Nephron progenitor cell (in vitro differentiated cells): ENCODE data around the gene PCNX2.
A peak's percentile ranks its signal among the peaks of the same experiment; 100 is the strongest.

Experiments
- DNase-seq: peaks from one replicate; pipeline ENCODE4 v3.0.0; 2021
- H3K27ac Mint-ChIP-seq: 2 replicates; pipeline ENCODE4 v1.8.0; 2021; ENCODE audit warnings: mild to moderate bottlenecking, moderate library complexity, mixed read lengths
- H3K27me3 Mint-ChIP-seq: 2 replicates; pipeline ENCODE4 v1.8.0; 2021; ENCODE audit warnings: mild to moderate bottlenecking, low read depth, mixed read lengths; ENCODE audit not compliant: poor library complexity
- H3K36me3 Mint-ChIP-seq: 2 replicates; pipeline ENCODE4 v1.8.0; 2021; ENCODE audit warnings: low read depth, mixed read lengths
- H3K4me1 Mint-ChIP-seq: 2 replicates; pipeline ENCODE4 v1.8.0; 2021; ENCODE audit warnings: mixed read lengths
- H3K4me3 Mint-ChIP-seq: 2 replicates; pipeline ENCODE4 v1.8.0; 2021; ENCODE audit warnings: mild to moderate bottlenecking, moderate library complexity, mixed read lengths
- H3K9me3 Mint-ChIP-seq: 2 replicates; pipeline ENCODE4 v1.8.0; 2021; ENCODE audit warnings: mild to moderate bottlenecking, moderate library complexity, mixed read lengths
- CTCF ChIP-seq: fragments of 200-600 bp; sonication (generic); IDR thresholded peaks from 2 replicates; pipeline ENCODE4 v1.5.0; 2021; ENCODE audit warnings: antibody characterized with exemption

PCNX2 gene

GRCh38 chr1:233020426-233020825 is 275.1 kb downstream of the PCNX2 start:
- no peaks in the 10 kb centered on the region for H3K9me3 Mint-ChIP-seq

GRCh38 chr1:233019778-233020325 is 275.7 kb downstream of the PCNX2 start:
- Mint-ChIP-seq H3K9me3 (no peaks in the 10 kb centered on the region), H3K4me1 (peaks cover 46% of the 10 kb centered on the region), H3K36me3 (peaks cover 4% of the 10 kb centered on the region), H3K4me3 (no peak overlapping the region), H3K27ac (peak overlapping the region; percentile 12), H3K27me3 (peaks cover 3% of the 10 kb centered on the region)
- no peak for TF ChIP-seq CTCF
- no peak for DNase-seq

More at GRCh38 chr1:233020426-233020825, 275.1 kb downstream of the PCNX2 start:
- no peak for DNase-seq
- no peak for TF ChIP-seq CTCF
- Mint-ChIP-seq H3K4me3 (no peak overlapping the region), H3K27me3 (peaks cover 3% of the 10 kb centered on the region), H3K36me3 (peaks cover 4% of the 10 kb centered on the region), H3K27ac (peak overlapping the region; percentile 12), H3K4me1 (peaks cover 46% of the 10 kb centered on the region)

GRCh38 chr1:233019083-233019482 is 276.4 kb downstream of the PCNX2 start:
- Mint-ChIP-seq H3K4me3 (no peak overlapping the region), H3K4me1 (peaks cover 50% of the 10 kb centered on the region), H3K36me3 (peaks cover 6% of the 10 kb centered on the region), H3K27me3 (peaks cover 3% of the 10 kb centered on the region), H3K9me3 (no peaks in the 10 kb centered on the region), H3K27ac (peak overlapping the region; percentile 6)
- TF ChIP-seq CTCF: no peak
- no peak for DNase-seq

- H3K9me3 Mint-ChIP-seq: no peaks in the 10 kb centered on the region
- peaks cover 25% of the 10 kb centered on the region for H3K36me3 Mint-ChIP-seq
- DNase-seq: no peak
- no peak overlapping the region for H3K27ac Mint-ChIP-seq
- H3K27me3 Mint-ChIP-seq: peaks cover 8% of the 10 kb centered on the region
- no peak overlapping the region for H3K4me3 Mint-ChIP-seq
- no peak for TF ChIP-seq CTCF
- H3K4me1 Mint-ChIP-seq: peaks cover 40% of the 10 kb centered on the region
These were observed 278.7 kb downstream of the PCNX2 start for GRCh38 chr1:233016798-233017197.

- Mint-ChIP-seq H3K27me3 (peaks cover 8% of the 10 kb centered on the region), H3K36me3 (peaks cover 27% of the 10 kb centered on the region), H3K4me3 (no peak overlapping the region), H3K27ac (no peak overlapping the region), H3K9me3 (no peaks in the 10 kb centered on the region), H3K4me1 (peaks cover 37% of the 10 kb centered on the region)
- DNase-seq: no peak
- TF ChIP-seq CTCF: no peak
These were observed 279.6 kb downstream of the PCNX2 start for GRCh38 chr1:233015965-233016364.

- H3K9me3 Mint-ChIP-seq: no peaks in the 10 kb centered on the region
- no peak overlapping the region for H3K27ac Mint-ChIP-seq
- no peak overlapping the region for H3K4me3 Mint-ChIP-seq
- no peak for TF ChIP-seq CTCF
- peaks cover 5% of the 10 kb centered on the region for H3K27me3 Mint-ChIP-seq
- peaks cover 27% of the 10 kb centered on the region for H3K36me3 Mint-ChIP-seq
- DNase-seq: no peak
- peaks cover 9% of the 10 kb centered on the region for H3K4me1 Mint-ChIP-seq
These were observed 283.5 kb downstream of the PCNX2 start for GRCh38 chr1:233012021-233012420.
